ENCODE measurements around the gene YPEL1.

DNA sequence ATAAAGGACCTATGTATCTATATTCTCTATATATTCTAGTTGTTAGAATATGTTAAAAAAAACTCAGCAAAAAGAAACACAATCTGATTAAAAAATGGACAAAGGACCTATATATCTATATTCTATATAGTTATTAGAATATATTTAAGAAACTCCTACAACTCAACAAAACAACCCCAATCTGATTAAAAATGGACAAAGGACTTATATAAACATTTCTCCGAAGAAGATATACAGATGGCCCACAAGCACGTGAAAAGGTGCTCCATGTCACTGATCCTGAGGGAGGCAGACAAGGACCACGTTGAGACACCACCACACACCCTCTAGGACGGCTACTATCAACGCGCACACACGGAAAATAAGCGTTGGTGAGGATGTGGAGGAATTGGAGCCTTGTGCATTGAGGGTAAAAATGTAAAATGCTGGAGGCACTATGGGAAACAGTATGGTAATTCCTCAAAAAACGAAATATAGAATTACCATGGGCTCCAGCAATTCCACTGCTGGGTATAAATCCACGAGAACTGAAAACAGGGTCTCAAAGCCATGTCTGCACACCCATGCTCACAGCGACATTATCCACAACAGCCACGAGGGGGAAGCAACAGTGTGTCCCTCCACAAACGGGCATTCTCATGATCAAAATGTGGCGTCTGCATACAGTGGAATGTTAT lies 22.7 kb downstream of the YPEL1 start:
- TF ChIP-seq, protein P1, sequence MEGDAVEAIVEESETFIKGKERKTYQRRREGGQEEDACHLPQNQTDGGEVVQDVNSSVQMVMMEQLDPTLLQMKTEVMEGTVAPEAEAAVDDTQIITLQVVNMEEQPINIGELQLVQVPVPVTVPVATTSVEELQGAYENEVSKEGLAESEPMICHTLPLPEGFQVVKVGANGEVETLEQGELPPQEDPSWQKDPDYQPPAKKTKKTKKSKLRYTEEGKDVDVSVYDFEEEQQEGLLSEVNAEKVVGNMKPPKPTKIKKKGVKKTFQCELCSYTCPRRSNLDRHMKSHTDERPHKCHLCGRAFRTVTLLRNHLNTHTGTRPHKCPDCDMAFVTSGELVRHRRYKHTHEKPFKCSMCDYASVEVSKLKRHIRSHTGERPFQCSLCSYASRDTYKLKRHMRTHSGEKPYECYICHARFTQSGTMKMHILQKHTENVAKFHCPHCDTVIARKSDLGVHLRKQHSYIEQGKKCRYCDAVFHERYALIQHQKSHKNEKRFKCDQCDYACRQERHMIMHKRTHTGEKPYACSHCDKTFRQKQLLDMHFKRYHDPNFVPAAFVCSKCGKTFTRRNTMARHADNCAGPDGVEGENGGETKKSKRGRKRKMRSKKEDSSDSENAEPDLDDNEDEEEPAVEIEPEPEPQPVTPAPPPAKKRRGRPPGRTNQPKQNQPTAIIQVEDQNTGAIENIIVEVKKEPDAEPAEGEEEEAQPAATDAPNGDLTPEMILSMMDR (IDR thresholded peaks at IDR 0.05) = peak; percentile 68
- TF ChIP-seq EZH2phosphoT487 (IDR thresholded peaks at IDR 0.05) (no peak), EZH2 (IDR thresholded peaks at IDR 0.05) (no peak)

All from neural progenitor cell (in vitro differentiated cells).